Immature natural killer cell (primary cell): ENCODE data around the gene RMI2. TPM values are rescaled to one million over a fixed set of nuclear protein-coding genes. Genes with fewer than 3 reads are reported as not detected.

Source experiments
- DNase-seq, 3 donors: peaks; one replicate each; pipeline ENCODE4 v3.0.0; 2022; ENCODE audit warnings: mixed read lengths in 1 of 3
- H3K27ac Mint-ChIP-seq, 6 donors: one replicate each; pipeline ENCODE4 v1.8.0; 2020; ENCODE audit warnings: mixed read lengths in 6 of 6, mild to moderate bottlenecking in 5 of 6, inconsistent platforms in 4 of 6, moderate library complexity in 3 of 6
- H3K27me3 Mint-ChIP-seq, 3 donors: one replicate each; pipeline ENCODE4 v1.8.0; 2020 to 2021; ENCODE audit warnings: low read depth in 3 of 3, mild to moderate bottlenecking in 3 of 3, mixed read lengths in 3 of 3, moderate library complexity in 3 of 3, inconsistent platforms in 1 of 3
- H3K36me3 Mint-ChIP-seq, 3 donors: one replicate each; pipeline ENCODE4 v1.8.0; 2020; ENCODE audit warnings: mixed read lengths in 3 of 3, inconsistent platforms in 2 of 3, mild to moderate bottlenecking in 2 of 3
- H3K4me1 Mint-ChIP-seq, 2 donors: one replicate each; pipeline ENCODE4 v1.8.0; 2020; ENCODE audit warnings: inconsistent platforms in 2 of 2, mild to moderate bottlenecking in 2 of 2, mixed read lengths in 2 of 2, moderate library complexity in 1 of 2
- H3K4me3 Mint-ChIP-seq, 5 donors: one replicate each; pipeline ENCODE4 v1.8.0; 2020; ENCODE audit warnings: mild to moderate bottlenecking in 5 of 5, mixed read lengths in 5 of 5, inconsistent platforms in 3 of 5, moderate library complexity in 3 of 5
- H3K9me3 Mint-ChIP-seq, 6 donors: one replicate each; pipeline ENCODE4 v1.8.0; 2020; ENCODE audit warnings: mild to moderate bottlenecking in 6 of 6, mixed read lengths in 6 of 6, inconsistent platforms in 4 of 6, moderate library complexity in 3 of 6
- polyA plus RNA-seq, 3 donors: library from polyadenylated mRNA; unstranded; fragments of 300-500 nt; fragmentation: Illumina TruSeq; gene quantifications; one replicate each; pipeline ENCODE4 v1.2.3, GENCODE V29; 2021

The RMI2 gene
- polyA plus RNA-seq, 3 donors from 2014 or later = 1.6 to 5.5 (median 5.2) TPM

- no peaks in the 10 kb centered on the region for H3K36me3 Mint-ChIP-seq
- H3K4me3 Mint-ChIP-seq = no peak overlapping the region
- H3K27ac Mint-ChIP-seq = no peak overlapping the region
- peaks cover 6 to 16% (median 12%) of the 10 kb centered on the region in 3 donors for H3K27me3 Mint-ChIP-seq
- peaks cover 0 to 2% (median 0%) of the 10 kb centered on the region in 6 donors for H3K9me3 Mint-ChIP-seq
- DNase-seq = no peak
- H3K4me1 Mint-ChIP-seq = peaks cover 0 to 2% of the 10 kb centered on the region in 2 donors
These were observed 41.7 kb upstream of the RMI2 start for GRCh38 chr16:11303405-11304138.

GRCh38 chr16:11306381-11306780 lies 38.9 kb upstream of the RMI2 start:
- peaks cover 8 to 10% of the 10 kb centered on the region in 2 donors for H3K4me1 Mint-ChIP-seq
- H3K36me3 Mint-ChIP-seq = no peaks in the 10 kb centered on the region
- H3K4me3 Mint-ChIP-seq = no peak overlapping the region
- H3K27ac Mint-ChIP-seq = no peak overlapping the region
- DNase-seq = no peak
- H3K27me3 Mint-ChIP-seq = peaks cover 0 to 15% (median 9%) of the 10 kb centered on the region in 3 donors
- H3K9me3 Mint-ChIP-seq = peaks cover 0 to 2% (median 0%) of the 10 kb centered on the region in 6 donors

DNA sequence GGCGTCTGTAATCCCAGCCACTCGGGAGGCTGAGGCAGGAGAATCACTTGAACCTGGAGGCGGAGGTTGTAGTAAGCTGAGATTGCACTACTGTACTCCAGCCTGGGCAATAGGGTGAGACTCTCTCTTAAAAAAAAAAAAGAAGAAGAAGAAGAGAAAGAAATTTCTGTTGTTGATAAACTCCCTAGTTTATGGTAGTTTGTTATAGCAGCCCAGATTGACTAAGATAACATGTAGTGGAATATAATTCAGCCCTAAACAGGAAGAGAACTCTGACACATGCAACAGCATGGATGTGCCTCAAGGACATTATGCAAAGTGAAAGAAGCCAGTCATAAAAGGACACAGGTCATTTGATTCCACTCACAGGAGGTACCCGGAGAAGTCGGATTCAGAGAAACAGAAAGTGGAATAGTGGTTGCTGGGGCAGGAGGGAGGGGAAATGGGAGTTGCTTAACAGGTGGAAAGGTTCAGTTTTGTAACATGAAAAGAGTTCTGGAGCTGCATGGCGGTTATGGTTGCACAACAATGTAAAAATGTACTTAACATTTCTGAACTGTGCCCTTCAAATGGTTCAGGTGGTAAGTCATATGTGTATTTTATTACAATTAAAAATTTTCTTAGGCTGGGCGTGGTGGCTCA lies 38.1 kb upstream of the RMI2 start:
- H3K36me3 Mint-ChIP-seq = no peaks in the 10 kb centered on the region
- H3K27ac Mint-ChIP-seq = no peak overlapping the region
- H3K4me3 Mint-ChIP-seq = no peak overlapping the region
- DNase-seq = no peak
- peaks cover 0 to 2% (median 0%) of the 10 kb centered on the region in 6 donors for H3K9me3 Mint-ChIP-seq
- H3K4me1 Mint-ChIP-seq = peaks cover 14 to 17% of the 10 kb centered on the region in 2 donors
- H3K27me3 Mint-ChIP-seq = peaks cover 0 to 17% (median 9%) of the 10 kb centered on the region in 3 donors

DNA sequence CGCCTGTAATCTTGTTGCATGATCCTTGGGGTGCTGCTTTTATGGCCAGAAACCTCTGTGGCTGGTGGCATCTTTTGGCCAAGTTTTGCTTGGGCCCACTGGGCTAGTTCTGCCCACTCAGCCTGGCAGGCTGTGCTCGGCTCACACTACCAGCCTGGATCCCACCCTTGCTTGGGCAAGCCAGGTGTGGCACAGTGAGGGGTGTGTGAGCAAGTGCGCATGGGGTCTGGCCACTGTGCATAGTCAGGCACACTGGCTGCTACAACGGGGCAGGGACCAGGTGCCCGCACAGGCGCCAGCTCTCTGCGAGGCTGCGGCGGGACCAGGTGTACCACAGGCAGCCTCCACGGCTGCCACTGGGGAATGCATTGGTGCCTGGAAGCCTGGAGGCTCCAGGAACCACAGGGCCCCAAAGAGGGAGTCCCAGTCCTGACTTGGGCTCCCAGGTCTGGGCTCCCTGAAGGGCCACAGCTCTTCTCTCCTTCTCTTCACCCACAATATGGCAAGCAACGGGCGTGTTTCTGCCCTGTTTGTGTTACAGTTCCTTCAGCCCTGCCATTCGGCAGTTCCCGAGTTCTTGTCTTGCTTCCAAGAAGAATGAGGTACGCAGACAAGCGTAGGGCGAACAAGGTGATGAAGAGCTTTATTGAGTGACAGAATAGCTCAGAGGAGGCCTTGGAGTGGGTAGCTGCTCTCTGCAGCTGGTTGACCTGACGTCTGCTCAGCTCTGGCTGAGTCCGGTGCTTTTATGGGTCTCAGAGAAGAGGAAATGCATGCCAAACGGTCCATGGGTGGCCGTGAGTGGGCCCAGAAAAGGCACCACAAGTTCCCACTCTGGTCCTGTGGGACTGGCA lies 37.4 kb upstream of the RMI2 start:
- Mint-ChIP-seq H3K27me3 (peaks cover 2 to 17% (median 9%) of the 10 kb centered on the region in 3 donors), H3K36me3 (no peaks in the 10 kb centered on the region), H3K4me3 (no peak overlapping the region), H3K9me3 (peaks cover 0 to 2% (median 0%) of the 10 kb centered on the region in 6 donors), H3K4me1 (peaks cover 21 to 22% of the 10 kb centered on the region in 2 donors), H3K27ac (no peak overlapping the region)
- no peak for DNase-seq

- H3K4me1 Mint-ChIP-seq = peaks cover 24 to 25% of the 10 kb centered on the region in 2 donors
- H3K4me3 Mint-ChIP-seq = no peak overlapping the region
- H3K27me3 Mint-ChIP-seq = peaks cover 2 to 17% (median 9%) of the 10 kb centered on the region in 3 donors
- no peak for DNase-seq
- peaks cover 0 to 2% (median 0%) of the 10 kb centered on the region in 6 donors for H3K9me3 Mint-ChIP-seq
- no peak overlapping the region for H3K27ac Mint-ChIP-seq
- H3K36me3 Mint-ChIP-seq = no peaks in the 10 kb centered on the region
These were observed 36.6 kb upstream of the RMI2 start for GRCh38 chr16:11308493-11309283.

- no peaks in the 10 kb centered on the region for H3K36me3 Mint-ChIP-seq
- H3K4me1 Mint-ChIP-seq = peaks cover 24 to 25% of the 10 kb centered on the region in 2 donors
- DNase-seq = no peak
- peaks cover 2 to 13% (median 9%) of the 10 kb centered on the region in 3 donors for H3K27me3 Mint-ChIP-seq
- H3K4me3 Mint-ChIP-seq = no peak overlapping the region
- H3K9me3 Mint-ChIP-seq = no peaks in the 10 kb centered on the region
- H3K27ac Mint-ChIP-seq = no peak overlapping the region
These were observed 35.2 kb upstream of the RMI2 start for GRCh38 chr16:11309895-11310633.

DNA sequence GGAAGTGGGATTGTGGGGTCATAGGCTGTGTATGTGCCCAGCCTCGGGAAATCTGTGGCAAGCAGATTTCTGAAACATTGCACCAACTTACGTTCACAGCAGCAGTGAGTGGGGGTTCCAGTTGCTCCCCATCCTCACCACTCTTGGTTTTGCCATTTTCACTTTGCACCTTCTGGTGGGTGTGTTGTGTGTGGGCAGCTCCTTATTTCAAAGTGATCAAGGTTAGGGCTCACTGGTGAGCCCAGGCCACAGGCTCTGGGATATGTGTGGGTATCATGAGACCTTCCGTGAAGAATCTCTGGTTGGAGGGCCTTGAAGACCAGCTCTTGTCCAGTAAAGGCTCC lies 34.7 kb upstream of the RMI2 start:
- H3K4me1 Mint-ChIP-seq = peaks cover 24 to 25% of the 10 kb centered on the region in 2 donors
- H3K9me3 Mint-ChIP-seq = no peaks in the 10 kb centered on the region
- no peak for DNase-seq
- H3K36me3 Mint-ChIP-seq = no peaks in the 10 kb centered on the region
- peak overlapping the region in 1 of 6 donors; percentile 74 for H3K27ac Mint-ChIP-seq
- H3K27me3 Mint-ChIP-seq = peaks cover 2 to 14% (median 7%) of the 10 kb centered on the region in 3 donors
- no peak overlapping the region for H3K4me3 Mint-ChIP-seq

DNA sequence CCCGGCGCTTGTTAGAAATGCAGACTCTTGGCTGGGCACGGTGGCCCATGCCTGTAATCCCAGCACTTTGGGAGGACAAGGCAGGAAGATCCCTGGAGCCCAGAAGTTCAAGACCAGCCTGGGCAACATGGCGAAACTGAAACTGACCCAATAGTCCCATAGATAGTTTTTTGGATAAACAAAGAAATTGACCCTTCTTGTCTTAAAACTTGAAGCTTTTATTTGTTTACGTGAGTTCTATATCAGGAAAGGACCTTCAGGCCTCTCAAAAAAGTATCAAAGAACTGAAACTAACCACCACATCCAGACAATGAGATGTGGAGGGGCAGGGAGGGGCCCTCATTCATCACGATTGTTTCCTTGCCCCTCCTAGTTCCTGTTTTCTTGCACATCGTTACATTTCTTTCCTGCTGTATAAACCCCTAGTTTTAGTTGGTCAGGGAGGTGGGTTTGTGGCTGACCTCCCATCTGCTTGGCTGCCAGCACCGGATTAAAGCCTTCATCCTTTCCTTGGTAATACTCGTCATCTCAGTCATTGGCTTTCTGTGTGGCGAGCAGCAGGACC lies 34.2 kb upstream of the RMI2 start:
- H3K27ac Mint-ChIP-seq = peak overlapping the region in 5 of 6 donors; percentile 22 to 83 (median 60)

GRCh38 chr16:11312718-11313492 lies 32.4 kb upstream of the RMI2 start:
- Mint-ChIP-seq H3K9me3 (no peaks in the 10 kb centered on the region), H3K36me3 (no peaks in the 10 kb centered on the region), H3K27me3 (peaks cover 2 to 7% (median 3%) of the 10 kb centered on the region in 3 donors), H3K4me3 (peak overlapping the region in 1 of 5 donors; percentile 25), H3K4me1 (peaks cover 24 to 25% of the 10 kb centered on the region in 2 donors), H3K27ac (no peak overlapping the region)
- DNase-seq = peak in 1 of 3 donors; percentile 27

More for the DNA sequence above, 34.2 kb upstream of the RMI2 start:
- H3K9me3 Mint-ChIP-seq = no peaks in the 10 kb centered on the region
- peaks cover 24 to 25% of the 10 kb centered on the region in 2 donors for H3K4me1 Mint-ChIP-seq
- H3K27me3 Mint-ChIP-seq = peaks cover 2 to 14% (median 7%) of the 10 kb centered on the region in 3 donors
- no peaks in the 10 kb centered on the region for H3K36me3 Mint-ChIP-seq
- H3K4me3 Mint-ChIP-seq = peak overlapping the region; percentile 30 to 50 (median 35)
- peak; percentile 40 to 52 (median 41) for DNase-seq

DNA sequence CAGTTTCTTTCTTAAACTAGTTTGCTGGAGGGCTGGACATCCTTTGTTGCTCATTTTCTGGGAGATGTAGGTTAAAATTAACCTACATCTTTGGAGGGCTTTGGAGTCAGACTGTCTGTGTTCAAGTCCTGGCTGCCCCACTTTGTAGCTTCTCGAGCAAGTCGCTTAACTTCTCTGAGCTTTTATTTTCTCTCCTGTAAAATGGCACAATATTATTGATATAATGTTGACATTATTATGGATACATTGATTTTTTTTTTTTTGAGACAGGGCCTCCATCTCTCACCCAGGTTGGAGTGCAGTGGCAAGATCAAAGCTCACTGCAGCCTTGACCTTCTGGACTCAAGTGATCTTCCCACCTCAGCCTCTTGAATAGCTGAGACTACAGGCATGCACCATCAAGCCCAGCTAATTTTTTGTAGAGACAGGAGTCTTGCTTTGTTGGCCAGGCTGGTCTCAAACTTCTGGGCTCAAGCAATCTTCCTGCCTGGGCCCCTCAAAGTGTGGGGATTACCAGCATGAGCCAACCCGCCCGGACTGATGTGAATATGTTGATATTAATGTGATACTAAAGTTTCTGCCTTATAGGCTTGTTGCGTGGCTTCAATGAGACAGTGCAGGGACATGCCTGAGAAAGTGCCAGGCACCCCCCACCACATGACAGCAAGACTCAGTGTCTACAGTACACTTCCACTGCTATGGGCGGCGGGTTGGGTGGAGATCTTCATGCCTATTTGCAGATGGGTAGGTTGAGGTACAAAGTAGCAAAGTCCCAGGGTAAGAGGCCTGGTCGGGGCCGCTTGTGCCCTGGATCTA lies 31.6 kb upstream of the RMI2 start:
- no peaks in the 10 kb centered on the region for H3K9me3 Mint-ChIP-seq
- H3K4me3 Mint-ChIP-seq = no peak overlapping the region
- H3K4me1 Mint-ChIP-seq = peaks cover 24 to 25% of the 10 kb centered on the region in 2 donors
- H3K36me3 Mint-ChIP-seq = no peaks in the 10 kb centered on the region
- peak overlapping the region in 1 of 6 donors; percentile 34 for H3K27ac Mint-ChIP-seq
- H3K27me3 Mint-ChIP-seq = peaks cover 2 to 10% (median 3%) of the 10 kb centered on the region in 3 donors
- no peak for DNase-seq

GRCh38 chr16:11314309-11314894 lies 30.9 kb upstream of the RMI2 start:
- Mint-ChIP-seq H3K36me3 (no peaks in the 10 kb centered on the region), H3K9me3 (no peaks in the 10 kb centered on the region), H3K27ac (no peak overlapping the region), H3K4me3 (no peak overlapping the region), H3K27me3 (peaks cover 2 to 12% (median 3%) of the 10 kb centered on the region in 3 donors), H3K4me1 (peaks cover 24 to 25% of the 10 kb centered on the region in 2 donors)
- DNase-seq = no peak
